Neuronal stem cell (in vitro differentiated cells): Measurements from ENCODE around the gene SH3BP2.

Experiments
- DNase-seq: peaks from one replicate; pipeline ENCODE4 v3.0.0-alpha.2; 2013; ENCODE audit warnings: low spot score
- H2AFZ ChIP-seq: one replicate; pipeline ENCODE4 v1.6.1; 2013; ENCODE audit warnings: mild to moderate bottlenecking, low read length, inconsistent platforms
- H2AK5ac ChIP-seq: 2 replicates; pipeline ENCODE4 v1.6.1; 2013; ENCODE audit warnings: low read depth, mild to moderate bottlenecking, inconsistent platforms, low read length, moderate library complexity, mixed read lengths
- H2BK120ac ChIP-seq: 2 replicates; pipeline ENCODE4 v1.6.1; 2013; ENCODE audit warnings: low read depth, mild to moderate bottlenecking, inconsistent platforms, low read length, moderate library complexity, mixed read lengths
- H2BK12ac ChIP-seq: one replicate; pipeline ENCODE4 v1.6.1; 2013; ENCODE audit warnings: low read length, inconsistent platforms
- H2BK15ac ChIP-seq: 2 replicates; pipeline ENCODE4 v1.6.1; 2013; ENCODE audit warnings: mild to moderate bottlenecking, low read length, inconsistent platforms, mixed read lengths
- H2BK5ac ChIP-seq: one replicate; pipeline ENCODE4 v1.6.1; 2013; ENCODE audit warnings: inconsistent platforms, mild to moderate bottlenecking, low read length, moderate library complexity
- H3K14ac ChIP-seq: one replicate; pipeline ENCODE4 v1.6.1; 2013; ENCODE audit warnings: low read length, inconsistent platforms
- H3K18ac ChIP-seq: 2 replicates; pipeline ENCODE4 v1.6.1; 2013; ENCODE audit warnings: low read length, inconsistent platforms
- H3K23ac ChIP-seq: 2 replicates; pipeline ENCODE4 v1.6.1; 2013; ENCODE audit warnings: low read depth, mild to moderate bottlenecking, mixed read lengths, low read length, inconsistent platforms; ENCODE audit not compliant: poor library complexity
- H3K27ac ChIP-seq: replicated peaks from 3 replicates; pipeline ENCODE4 v1.5.1; 2013; ENCODE audit warnings: low read length, inconsistent platforms
- H3K27me3 ChIP-seq, 3 experiments: 2 replicates each; pipeline ENCODE4 v1.6.1; 2013; ENCODE audit warnings: low read length in 3 of 3, mild to moderate bottlenecking in 2 of 3, inconsistent platforms in 1 of 3, low read depth in 1 of 3, mixed read lengths in 1 of 3, moderate library complexity in 1 of 3; ENCODE audit not compliant: control insufficient read depth in 3 of 3, insufficient read depth in 3 of 3
- H3K36me3 ChIP-seq, 2 donors: replicated peaks in 1 of 2; 2 replicates each; pipeline ENCODE4 v1.6.1; 2013; ENCODE audit warnings: low read length in 2 of 2; ENCODE audit not compliant: control insufficient read depth in 2 of 2, insufficient read depth in 2 of 2
- H3K4ac ChIP-seq: 2 replicates; pipeline ENCODE4 v1.6.1; 2013; ENCODE audit warnings: inconsistent platforms, mild to moderate bottlenecking, low read length, moderate library complexity
- H3K4me1 ChIP-seq, 2 donors: 1 replicate in 1 of 2; 2 replicates in 1 of 2; pipeline ENCODE4 v1.6.1; 2013; ENCODE audit warnings: low read length in 2 of 2, low read depth in 1 of 2; ENCODE audit not compliant: control insufficient read depth in 2 of 2, insufficient read depth in 1 of 2
- H3K4me2 ChIP-seq: one replicate; pipeline ENCODE4 v1.6.1; 2013; ENCODE audit warnings: mild to moderate bottlenecking, low read length, inconsistent platforms; ENCODE audit not compliant: insufficient read depth, poor library complexity, severe bottlenecking
- H3K4me3 ChIP-seq, 2 donors: 2 replicates each; pipeline ENCODE4 v1.5.1; 2013; ENCODE audit warnings: low read length in 2 of 2, mild to moderate bottlenecking in 2 of 2, inconsistent platforms in 1 of 2, moderate library complexity in 1 of 2
- H3K79me1 ChIP-seq: one replicate; pipeline ENCODE4 v1.6.1; 2013; ENCODE audit warnings: low read depth, mild to moderate bottlenecking, inconsistent platforms, low read length, moderate library complexity
- H3K9ac ChIP-seq: one replicate; pipeline ENCODE4 v1.6.1; 2013; ENCODE audit warnings: mild to moderate bottlenecking, low read depth, low read length, inconsistent platforms; ENCODE audit not compliant: poor library complexity
- H3K9me3 ChIP-seq, 2 donors: replicated peaks in 1 of 2; 2 replicates each; pipeline versions ENCODE3 to v1.6.1; 2013; ENCODE audit warnings: low read length in 2 of 2, mild to moderate bottlenecking in 2 of 2, inconsistent platforms in 1 of 2, low read depth in 1 of 2, mixed read lengths in 1 of 2, moderate library complexity in 1 of 2; ENCODE audit not compliant: control insufficient read depth in 2 of 2, insufficient read depth in 1 of 2
- H4K8ac ChIP-seq: one replicate; pipeline ENCODE4 v1.6.1; 2013; ENCODE audit warnings: low read depth, mild to moderate bottlenecking, inconsistent platforms, low read length, moderate library complexity
- H4K91ac ChIP-seq: one replicate; pipeline ENCODE4 v1.6.1; 2013; ENCODE audit warnings: low read length, low read depth, mild to moderate bottlenecking, inconsistent platforms; ENCODE audit not compliant: poor library complexity
- WGBS, 2 donors: extraction: QIAGEN DNeasy Blood & Tissue Kit; methylation state at CpG; one replicate each; pipeline ENCODE4 v1.1.7; 2013; ENCODE audit warnings: missing lambda C conversion rate in 2 of 2, mixed read lengths in 1 of 2; ENCODE audit not compliant: insufficient read length in 2 of 2, insufficient replicate concordance in 1 of 2; ENCODE audit errors: extremely low coverage in 2 of 2; 5-methylcytosine and 5-hydroxymethylcytosine counted together

Gene SH3BP2

GRCh38 chr4:2765832-2766526, 26.9 kb upstream of the SH3BP2 start:
- Histone ChIP-seq H2BK15ac (no peak overlapping the region), H2BK120ac (no peak overlapping the region), H2AK5ac (no peak overlapping the region), H3K36me3 (no peaks in the 10 kb centered on the region), H3K18ac (no peak overlapping the region), H3K9me3 (peaks cover 0 to 7% of the 10 kb centered on the region in 2 donors), H3K23ac (no peak overlapping the region), H3K4me3 (no peak overlapping the region), H4K8ac (no peak overlapping the region), H2BK12ac (no peak overlapping the region), H3K27me3 (peaks cover 0 to 3% (median 0%) of the 10 kb centered on the region in 3 experiments), H4K91ac (no peak overlapping the region), H3K14ac (no peak overlapping the region), H2AFZ (no peak overlapping the region), H3K4me2 (no peak overlapping the region), H3K4me1 (no peaks in the 10 kb centered on the region), H3K79me1 (no peaks in the 10 kb centered on the region), H3K27ac (no peak overlapping the region), H2BK5ac (no peak overlapping the region), H3K9ac (no peak overlapping the region), H3K4ac (no peak overlapping the region)
- no peak for DNase-seq
- no CpG with 5 or more reads among the region's 12 CpGs for WGBS, 2 donors

- Histone ChIP-seq H3K9ac (no peak overlapping the region), H3K27ac (no peak overlapping the region), H2AFZ (peak overlapping the region; percentile 53), H3K23ac (no peak overlapping the region), H4K91ac (no peak overlapping the region), H3K36me3 (no peaks in the 10 kb centered on the region), H3K9me3 (peaks cover 0 to 7% of the 10 kb centered on the region in 2 donors), H3K4me3 (no peak overlapping the region), H3K4me2 (no peak overlapping the region), H2BK12ac (no peak overlapping the region), H3K14ac (no peak overlapping the region), H3K4ac (no peak overlapping the region), H2AK5ac (no peak overlapping the region), H2BK5ac (no peak overlapping the region), H3K79me1 (no peaks in the 10 kb centered on the region), H4K8ac (no peak overlapping the region), H2BK120ac (no peak overlapping the region), H3K27me3 (peaks cover 0 to 3% (median 0%) of the 10 kb centered on the region in 3 experiments), H3K4me1 (no peaks in the 10 kb centered on the region), H2BK15ac (no peak overlapping the region), H3K18ac (no peak overlapping the region)
- DNase-seq = no peak
- WGBS, 2 donors = no CpG with 5 or more reads among the region's 5 CpGs
These were observed 25.7 kb upstream of the SH3BP2 start for GRCh38 chr4:2767046-2767704.

GRCh38 chr4:2767705-2768074, 25.2 kb upstream of the SH3BP2 start:
- no peak overlapping the region for H3K4me3 ChIP-seq
- H3K18ac ChIP-seq = no peak overlapping the region
- no peak overlapping the region for H3K9ac ChIP-seq
- no peak overlapping the region for H3K14ac ChIP-seq
- H3K36me3 ChIP-seq = no peaks in the 10 kb centered on the region
- no peak overlapping the region for H4K91ac ChIP-seq
- no peak overlapping the region for H2BK5ac ChIP-seq
- no peak overlapping the region for H2AK5ac ChIP-seq
- H3K27ac ChIP-seq = no peak overlapping the region
- H3K27me3 ChIP-seq = peaks cover 0 to 3% (median 0%) of the 10 kb centered on the region in 3 experiments
- H2AFZ ChIP-seq = peak overlapping the region; percentile 53
- no peak overlapping the region for H3K23ac ChIP-seq
- no CpG with 5 or more reads among the region's 11 CpGs for WGBS, 2 donors
- H3K4me1 ChIP-seq = no peaks in the 10 kb centered on the region
- DNase-seq = no peak
- H2BK120ac ChIP-seq = no peak overlapping the region
- no peak overlapping the region for H2BK12ac ChIP-seq
- no peak overlapping the region for H2BK15ac ChIP-seq
- H3K79me1 ChIP-seq = no peaks in the 10 kb centered on the region
- H4K8ac ChIP-seq = no peak overlapping the region
- no peak overlapping the region for H3K4me2 ChIP-seq
- peaks cover 0 to 7% of the 10 kb centered on the region in 2 donors for H3K9me3 ChIP-seq
- H3K4ac ChIP-seq = no peak overlapping the region

GRCh38 chr4:2768124-2768523, 24.8 kb upstream of the SH3BP2 start:
- no CpG with 5 or more reads among the region's 9 CpGs for WGBS, 2 donors
- DNase-seq = no peak

More at GRCh38 chr4:2768124-2768523, 24.8 kb upstream of the SH3BP2 start:
- no peak overlapping the region for H3K23ac ChIP-seq
- no peak overlapping the region for H3K4me2 ChIP-seq
- H4K8ac ChIP-seq = no peak overlapping the region
- H2AFZ ChIP-seq = peak overlapping the region; percentile 53
- no peak overlapping the region for H3K4ac ChIP-seq
- no peak overlapping the region for H3K4me3 ChIP-seq
- H3K27ac ChIP-seq = no peak overlapping the region
- H3K4me1 ChIP-seq = no peaks in the 10 kb centered on the region
- no peak overlapping the region for H3K9ac ChIP-seq
- no peaks in the 10 kb centered on the region for H3K36me3 ChIP-seq
- H2BK12ac ChIP-seq = no peak overlapping the region
- H3K14ac ChIP-seq = no peak overlapping the region
- H2BK5ac ChIP-seq = no peak overlapping the region
- H3K18ac ChIP-seq = no peak overlapping the region
- no peak overlapping the region for H2BK120ac ChIP-seq
- no peak overlapping the region for H4K91ac ChIP-seq
- no peak overlapping the region for H2AK5ac ChIP-seq
- peaks cover 0 to 7% of the 10 kb centered on the region in 2 donors for H3K9me3 ChIP-seq
- no peak overlapping the region for H2BK15ac ChIP-seq
- peaks cover 0 to 3% (median 0%) of the 10 kb centered on the region in 3 experiments for H3K27me3 ChIP-seq
- no peaks in the 10 kb centered on the region for H3K79me1 ChIP-seq
